ENCODE results near the gene JMJD1C. TPM values are rescaled to one million over a fixed set of nuclear protein-coding genes. Genes with fewer than 3 reads are reported as not detected.

Gene JMJD1C
- total RNA-seq, 1 experiment from 2014 or later: 139 TPM

DNA sequence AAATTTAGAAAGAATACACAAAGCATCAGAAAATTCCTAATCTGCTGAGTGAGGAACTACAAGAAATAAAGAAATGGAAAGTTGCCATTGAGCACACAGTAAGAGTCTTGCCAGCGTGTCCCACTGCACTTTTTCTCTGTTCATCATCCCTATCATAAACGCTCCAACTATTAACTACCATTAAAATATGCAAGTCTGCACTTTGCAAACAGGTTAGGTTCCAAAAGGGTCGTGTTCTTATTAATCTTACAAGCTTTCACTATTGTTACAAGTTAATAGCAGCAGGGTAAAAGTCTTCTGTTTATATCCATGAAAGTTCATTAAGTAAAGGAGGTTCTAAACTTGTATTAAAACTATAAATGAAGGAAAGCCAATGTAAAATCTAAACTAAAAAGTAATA is 5.2 kb upstream of the JMJD1C start:
- ATAC-seq (no peak), DNase-seq (no peak)
- Histone ChIP-seq H3K4me3 (ENCODE audit: low read length) (no peak overlapping the region), H3K9me2 (replicated peaks; ENCODE audit: low read length) (no peaks in the 10 kb centered on the region), H3K4me2 (ENCODE audit: low read length) (no peak overlapping the region), H3K9me3 (ENCODE audit: low read length) (no peaks in the 10 kb centered on the region), H3F3A (ENCODE audit: low read length, unreplicated experiment) (no peaks in the 10 kb centered on the region), H3K4me1 (ENCODE audit: insufficient read depth, low read length) (peaks cover 14% of the 10 kb centered on the region), H3K36me3 (ENCODE audit: low read depth, low read length) (no peaks in the 10 kb centered on the region), H3K27ac (ENCODE audit: low read length) (no peak overlapping the region), H3K9ac (ENCODE audit: low read length) (no peak overlapping the region), H2AFZ (ENCODE audit: low read length) (no peak overlapping the region), H4K20me1 (ENCODE audit: low read length) (peaks cover 16% of the 10 kb centered on the region; the same call in 1 of the 2 replicates), H3K27me3 (ENCODE audit: low read length) (no peaks in the 10 kb centered on the region), H3K79me2 (ENCODE audit: low read length) (peaks cover 87% of the 10 kb centered on the region)
- ChIA-PET POLR2A (ENCODE audit: unreplicated experiment) (no interaction called here), CTCF (no interaction called here)
- intact Hi-C loops (cut with micrococcal nuclease): no loop called here
- no TSS peak for BruUV-seq (replicated peaks)
- no peak for TF ChIP-seq EZH2phosphoT487 (IDR thresholded peaks at IDR 0.05; ENCODE audit: borderline replicate concordance, low read length)
- TF ChIP-seq EZH2 (IDR thresholded peaks at IDR 0.05; ENCODE audit: low read length, unreplicated experiment): no peak
- no peak for TF ChIP-seq CTCF (conservative IDR thresholded peaks at IDR 0.05; ENCODE audit: low read depth, low read length)

GRCh38 chr10:63468947-63469346 is 3.2 kb upstream of the JMJD1C start:
- POLR2A ChIA-PET (ENCODE audit: unreplicated experiment): no interaction called here
- no peaks in the 10 kb centered on the region for H3K9me2 ChIP-seq (replicated peaks; ENCODE audit: low read length)
- no TSS peak for BruUV-seq (replicated peaks)
- intact Hi-C loops (cut with micrococcal nuclease): loop anchor here (5.0 kb wide), 1 partner anchor 298 kb away; no protein-coding TSS in a partner anchor
- peaks cover 86% of the 10 kb centered on the region for H3K79me2 ChIP-seq (ENCODE audit: low read length)
- no peaks in the 10 kb centered on the region for H3K9me3 ChIP-seq (ENCODE audit: low read length)
- H3K4me2 ChIP-seq (ENCODE audit: low read length): no peak overlapping the region
- CTCF ChIA-PET: no interaction called here
- DNase-seq (no peak), ATAC-seq (no peak)
- TF ChIP-seq EZH2phosphoT487 (IDR thresholded peaks at IDR 0.05; ENCODE audit: borderline replicate concordance, low read length) (no peak), CTCF (conservative IDR thresholded peaks at IDR 0.05; ENCODE audit: low read depth, low read length) (no peak), EZH2 (IDR thresholded peaks at IDR 0.05; ENCODE audit: low read length, unreplicated experiment) (no peak)
- no peak overlapping the region for H3K9ac ChIP-seq (ENCODE audit: low read length)
- no peaks in the 10 kb centered on the region for H3F3A ChIP-seq (ENCODE audit: low read length, unreplicated experiment)
- peaks cover 16% of the 10 kb centered on the region; the same call in 1 of the 2 replicates for H4K20me1 ChIP-seq (ENCODE audit: low read length)
- H3K27ac ChIP-seq (ENCODE audit: low read length): no peak overlapping the region
- H3K4me3 ChIP-seq (ENCODE audit: low read length): no peak overlapping the region
- no peaks in the 10 kb centered on the region for H3K27me3 ChIP-seq (ENCODE audit: low read length)
- no peak overlapping the region for H2AFZ ChIP-seq (ENCODE audit: low read length)
- H3K4me1 ChIP-seq (ENCODE audit: insufficient read depth, low read length): peaks cover 19% of the 10 kb centered on the region
- H3K36me3 ChIP-seq (ENCODE audit: low read depth, low read length): no peaks in the 10 kb centered on the region

- Histone ChIP-seq H3K4me2 (ENCODE audit: low read length) (no peak overlapping the region), H3K9ac (ENCODE audit: low read length) (no peak overlapping the region), H3K27me3 (ENCODE audit: low read length) (no peaks in the 10 kb centered on the region), H3K4me3 (ENCODE audit: low read length) (no peak overlapping the region), H2AFZ (ENCODE audit: low read length) (no peak overlapping the region), H3K9me3 (ENCODE audit: low read length) (no peaks in the 10 kb centered on the region), H4K20me1 (ENCODE audit: low read length) (peaks cover 22% of the 10 kb centered on the region; the same call in 1 of the 2 replicates), H3K79me2 (ENCODE audit: low read length) (peaks cover 88% of the 10 kb centered on the region), H3K36me3 (ENCODE audit: low read depth, low read length) (no peaks in the 10 kb centered on the region), H3K4me1 (ENCODE audit: insufficient read depth, low read length) (peaks cover 26% of the 10 kb centered on the region), H3K9me2 (replicated peaks; ENCODE audit: low read length) (no peaks in the 10 kb centered on the region), H3F3A (ENCODE audit: low read length, unreplicated experiment) (no peaks in the 10 kb centered on the region), H3K27ac (ENCODE audit: low read length) (no peak overlapping the region)
- no peak for DNase-seq
- ATAC-seq: no peak
- TF ChIP-seq EZH2phosphoT487 (IDR thresholded peaks at IDR 0.05; ENCODE audit: borderline replicate concordance, low read length): no peak
- TF ChIP-seq EZH2 (IDR thresholded peaks at IDR 0.05; ENCODE audit: low read length, unreplicated experiment): no peak
- no peak for TF ChIP-seq CTCF (conservative IDR thresholded peaks at IDR 0.05; ENCODE audit: low read depth, low read length)
- intact Hi-C loops (cut with micrococcal nuclease): loop anchor here (5.0 kb wide), 1 partner anchor 299 kb away; no protein-coding TSS in a partner anchor
- no TSS peak for BruUV-seq (replicated peaks)
- ChIA-PET POLR2A (ENCODE audit: unreplicated experiment) (no interaction called here), CTCF (no interaction called here)
These were observed 2.1 kb upstream of the JMJD1C start for GRCh38 chr10:63467841-63468240.

All from PC-3 (cell line).